Vagina (tissue), 2 donors: ENCODE measurements around the gene NKTR.

Source experiments
- POLR2A ChIP-seq, 2 donors: fragments of 450-650 bp; IDR thresholded peaks; one replicate each; pipeline ENCODE4 v1.6.1; 2017; ENCODE audit warnings: antibody characterized with exemption in 2 of 2, mild to moderate bottlenecking in 2 of 2, moderate library complexity in 2 of 2
- TF ChIP-seq, protein P1 (sequence below), 3 experiments: fragments of 450-650 bp in 2 of 3; fragments of 200-600 bp in 1 of 3; sonication (generic) in 1 of 3; IDR thresholded peaks; one replicate each; pipeline ENCODE4 v1.5.1; 2017 to 2019; ENCODE audit warnings: antibody characterized with exemption in 3 of 3, mild to moderate bottlenecking in 2 of 3, moderate library complexity in 2 of 3

DNA sequence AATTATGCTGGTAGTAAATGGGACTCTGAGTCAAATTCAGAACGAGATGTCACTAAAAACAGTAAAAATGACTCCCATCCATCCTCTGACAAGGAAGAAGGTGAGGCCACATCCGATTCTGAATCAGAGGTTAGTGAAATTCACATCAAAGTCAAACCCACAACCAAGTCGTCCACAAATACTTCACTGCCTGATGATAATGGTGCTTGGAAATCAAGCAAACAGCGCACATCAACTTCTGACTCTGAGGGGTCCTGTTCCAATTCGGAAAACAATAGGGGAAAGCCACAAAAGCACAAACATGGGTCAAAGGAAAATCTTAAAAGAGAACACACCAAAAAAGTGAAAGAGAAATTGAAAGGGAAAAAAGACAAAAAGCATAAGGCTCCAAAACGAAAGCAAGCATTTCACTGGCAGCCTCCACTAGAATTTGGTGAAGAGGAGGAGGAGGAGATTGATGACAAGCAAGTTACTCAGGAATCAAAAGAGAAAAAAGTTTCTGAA lies 37.9 kb downstream of the NKTR start:
- TF ChIP-seq, protein P1, sequence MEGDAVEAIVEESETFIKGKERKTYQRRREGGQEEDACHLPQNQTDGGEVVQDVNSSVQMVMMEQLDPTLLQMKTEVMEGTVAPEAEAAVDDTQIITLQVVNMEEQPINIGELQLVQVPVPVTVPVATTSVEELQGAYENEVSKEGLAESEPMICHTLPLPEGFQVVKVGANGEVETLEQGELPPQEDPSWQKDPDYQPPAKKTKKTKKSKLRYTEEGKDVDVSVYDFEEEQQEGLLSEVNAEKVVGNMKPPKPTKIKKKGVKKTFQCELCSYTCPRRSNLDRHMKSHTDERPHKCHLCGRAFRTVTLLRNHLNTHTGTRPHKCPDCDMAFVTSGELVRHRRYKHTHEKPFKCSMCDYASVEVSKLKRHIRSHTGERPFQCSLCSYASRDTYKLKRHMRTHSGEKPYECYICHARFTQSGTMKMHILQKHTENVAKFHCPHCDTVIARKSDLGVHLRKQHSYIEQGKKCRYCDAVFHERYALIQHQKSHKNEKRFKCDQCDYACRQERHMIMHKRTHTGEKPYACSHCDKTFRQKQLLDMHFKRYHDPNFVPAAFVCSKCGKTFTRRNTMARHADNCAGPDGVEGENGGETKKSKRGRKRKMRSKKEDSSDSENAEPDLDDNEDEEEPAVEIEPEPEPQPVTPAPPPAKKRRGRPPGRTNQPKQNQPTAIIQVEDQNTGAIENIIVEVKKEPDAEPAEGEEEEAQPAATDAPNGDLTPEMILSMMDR (IDR thresholded peaks at IDR 0.05): no peak
- TF ChIP-seq POLR2A (IDR thresholded peaks at IDR 0.05): no peak
